HepG2 (cell line): ENCODE results near the gene KCNQ1OT1. TPM values are rescaled to one million over a fixed set of nuclear protein-coding genes. Genes with fewer than 3 reads are reported as not detected.

Experiments used
- ATF1 ChIP-seq: IDR thresholded peaks from 2 replicates; pipeline ENCODE4 v1.6.1; 2016; ENCODE audit warnings: mild to moderate bottlenecking, control low read depth
- GFI1 ChIP-seq: sonication (generic); formaldehyde crosslinking; IDR thresholded peaks from 2 replicates; pipeline ENCODE4 v1.5.0; 2020; ENCODE audit warnings: missing genetic modification reagents, mild to moderate bottlenecking, borderline replicate concordance
- HNRNPH1 ChIP-seq: fragments of 200-400 bp; formaldehyde crosslinking; optimal IDR thresholded peaks from 2 replicates; pipeline ENCODE3; 2017; ENCODE audit warnings: mild to moderate bottlenecking, low read depth, low read length
- KLF16 ChIP-seq, 2 experiments: sonication (generic) in 1 of 2; formaldehyde crosslinking in 1 of 2; IDR thresholded peaks; 2 replicates each; pipeline versions ENCODE4 v1.6.1 to v1.8.0; 2016 to 2023; ENCODE audit warnings: missing genetic modification reagents in 2 of 2, missing compliant biosample characterization in 1 of 2
- NR2C2 ChIP-seq: sonication (generic); formaldehyde crosslinking; IDR thresholded peaks from 2 replicates; pipeline ENCODE4 v1.4.0; 2020; ENCODE audit warnings: missing genetic modification reagents, mild to moderate bottlenecking, moderate library complexity, borderline replicate concordance
- RBM39 ChIP-seq: fragments of 200-400 bp; formaldehyde crosslinking; IDR thresholded peaks from one replicate; pipeline ENCODE4 v1.6.1; 2018; ENCODE audit warnings: antibody characterized with exemption, mild to moderate bottlenecking, low read depth, low read length; ENCODE audit not compliant: poor library complexity, severe bottlenecking
- SMYD3 ChIP-seq: sonication (generic); formaldehyde crosslinking; IDR thresholded peaks from 2 replicates; pipeline ENCODE4 v1.8.1; 2023; ENCODE audit warnings: mild to moderate bottlenecking, missing genetic modification reagents
- SRY ChIP-seq: sonication (generic); formaldehyde crosslinking; IDR thresholded peaks from 2 replicates; pipeline ENCODE4 v1.8.0; 2022; ENCODE audit warnings: mild to moderate bottlenecking, missing genetic modification reagents
- ZFP41 ChIP-seq: sonication (generic); formaldehyde crosslinking; IDR thresholded peaks from 2 replicates; pipeline ENCODE4 v1.4.0; 2020; ENCODE audit warnings: mild to moderate bottlenecking, missing genetic modification reagents, borderline replicate concordance
- ZMAT5 ChIP-seq: sonication (generic); formaldehyde crosslinking; IDR thresholded peaks from 2 replicates; pipeline ENCODE4 v1.5.0; 2020; ENCODE audit warnings: mild to moderate bottlenecking, low read depth, missing genetic modification reagents, borderline replicate concordance
- ZNF138 ChIP-seq: sonication (generic); formaldehyde crosslinking; IDR thresholded peaks from 2 replicates; pipeline ENCODE4 v1.5.0; 2020; ENCODE audit warnings: mild to moderate bottlenecking, low read depth, missing genetic modification reagents
- ZNF282 ChIP-seq: fragments of 450-650 bp; IDR thresholded peaks from 2 replicates; pipeline ENCODE4 v1.6.1; 2018; ENCODE audit not compliant: partially characterized antibody
- ZNF296 ChIP-seq: sonication (generic); formaldehyde crosslinking; conservative IDR thresholded peaks from 2 replicates; pipeline ENCODE4 v1.5.0; 2020; ENCODE audit warnings: mild to moderate bottlenecking, missing genetic modification reagents
- ZNF432 ChIP-seq: sonication (generic); formaldehyde crosslinking; IDR thresholded peaks from 2 replicates; pipeline ENCODE4 v1.5.0; 2020; ENCODE audit warnings: missing genetic modification reagents, mild to moderate bottlenecking, borderline replicate concordance
- ZNF598 ChIP-seq: sonication (generic); formaldehyde crosslinking; IDR thresholded peaks from 2 replicates; pipeline ENCODE4 v1.5.1; 2020; ENCODE audit warnings: mild to moderate bottlenecking, missing genetic modification reagents, borderline replicate concordance
- ZNF614 ChIP-seq: IDR thresholded peaks from 2 replicates; pipeline ENCODE4 v1.6.1; 2018; ENCODE audit warnings: missing biosample characterization, missing genetic modification reagents, inconsistent platforms, borderline replicate concordance
- polyA plus RNA-seq, 8 experiments: library from polyadenylated mRNA; depleted of rRNA in 3 of 8; stranded (reverse) in 7 of 8; unstranded in 1 of 8; fragments of >200 nt; fragmentation: Illumina TruSeq in 4 of 8; extraction: Trizol in 4 of 8; gene quantifications; 2 replicates each; pipeline versions ENCODE4 v1.2.1 to v1.2.3, GENCODE V29; 2011 to 2016; ENCODE audit warnings: low read depth in 4 of 8, missing spikeins in 1 of 8, mixed read lengths in 1 of 8; ENCODE audit not compliant: insufficient read depth in 1 of 8
- total RNA-seq, 5 experiments: library from RNA; depleted of rRNA; stranded (reverse); fragments of >200 nt; fragmentation: Illumina TruSeq; extraction: Trizol; gene quantifications; 2 replicates each; pipeline ENCODE4 v1.2.3, GENCODE V29; 2016; ENCODE audit warnings: low read depth in 1 of 5
- TF ChIP-seq, protein P1 (sequence below): sonication (generic); formaldehyde crosslinking; IDR thresholded peaks from 2 replicates; pipeline ENCODE4 v1.4.0; 2020; ENCODE audit warnings: missing genetic modification reagents, borderline replicate concordance
- TF ChIP-seq, protein P2 (sequence below): sonication (generic); formaldehyde crosslinking; IDR thresholded peaks from 2 replicates; pipeline ENCODE4 v1.5.0; 2020; ENCODE audit warnings: mild to moderate bottlenecking, missing genetic modification reagents
- TF ChIP-seq, protein P3 (sequence below): IDR thresholded peaks from 2 replicates; pipeline ENCODE4 v1.6.1; 2016; ENCODE audit warnings: missing biosample characterization, missing genetic modification reagents, low read depth
- TF ChIP-seq, protein P4 (sequence below): fragments of 450-650 bp; IDR thresholded peaks from 2 replicates; pipeline ENCODE4 v1.6.1; 2017; ENCODE audit warnings: mild to moderate bottlenecking

Gene KCNQ1OT1
- total and polyA plus RNA-seq, 2 of the 13 experiments (the other 11 are each of a cell fraction or from before 2014, with no cell fraction given): 1.3 to 18.9 TPM

- TF ChIP-seq, protein P1, sequence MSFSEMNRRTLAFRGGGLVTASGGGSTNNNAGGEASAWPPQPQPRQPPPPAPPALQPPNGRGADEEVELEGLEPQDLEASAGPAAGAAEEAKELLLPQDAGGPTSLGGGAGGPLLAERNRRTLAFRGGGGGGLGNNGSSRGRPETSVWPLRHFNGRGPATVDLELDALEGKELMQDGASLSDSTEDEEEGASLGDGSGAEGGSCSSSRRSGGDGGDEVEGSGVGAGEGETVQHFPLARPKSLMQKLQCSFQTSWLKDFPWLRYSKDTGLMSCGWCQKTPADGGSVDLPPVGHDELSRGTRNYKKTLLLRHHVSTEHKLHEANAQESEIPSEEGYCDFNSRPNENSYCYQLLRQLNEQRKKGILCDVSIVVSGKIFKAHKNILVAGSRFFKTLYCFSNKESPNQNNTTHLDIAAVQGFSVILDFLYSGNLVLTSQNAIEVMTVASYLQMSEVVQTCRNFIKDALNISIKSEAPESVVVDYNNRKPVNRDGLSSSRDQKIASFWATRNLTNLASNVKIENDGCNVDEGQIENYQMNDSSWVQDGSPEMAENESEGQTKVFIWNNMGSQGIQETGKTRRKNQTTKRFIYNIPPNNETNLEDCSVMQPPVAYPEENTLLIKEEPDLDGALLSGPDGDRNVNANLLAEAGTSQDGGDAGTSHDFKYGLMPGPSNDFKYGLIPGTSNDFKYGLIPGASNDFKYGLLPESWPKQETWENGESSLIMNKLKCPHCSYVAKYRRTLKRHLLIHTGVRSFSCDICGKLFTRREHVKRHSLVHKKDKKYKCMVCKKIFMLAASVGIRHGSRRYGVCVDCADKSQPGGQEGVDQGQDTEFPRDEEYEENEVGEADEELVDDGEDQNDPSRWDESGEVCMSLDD (CRISPR knock-in tag): no peak
- TF ChIP-seq HNRNPH1 (no peak), ZNF282 (no peak), RBM39 (no peak), ZNF432 (CRISPR knock-in tag) (no peak), SRY (CRISPR knock-in tag) (no peak), ATF1 (CRISPR knock-in tag) (no peak), ZNF296 (CRISPR knock-in tag) (no peak), ZNF598 (CRISPR knock-in tag) (no peak), ZNF614 (CRISPR knock-in tag) (peak; percentile 48; the same call in 1 of the 2 replicates), KLF16 (CRISPR knock-in tag; IDR thresholded peaks at IDR 0.05) (no peak), SMYD3 (CRISPR knock-in tag) (no peak), GFI1 (CRISPR knock-in tag) (no peak), ZFP41 (CRISPR knock-in tag) (no peak), ZMAT5 (CRISPR knock-in tag) (no peak), ZNF138 (CRISPR knock-in tag) (no peak), NR2C2 (no peak)
- TF ChIP-seq, protein P2, sequence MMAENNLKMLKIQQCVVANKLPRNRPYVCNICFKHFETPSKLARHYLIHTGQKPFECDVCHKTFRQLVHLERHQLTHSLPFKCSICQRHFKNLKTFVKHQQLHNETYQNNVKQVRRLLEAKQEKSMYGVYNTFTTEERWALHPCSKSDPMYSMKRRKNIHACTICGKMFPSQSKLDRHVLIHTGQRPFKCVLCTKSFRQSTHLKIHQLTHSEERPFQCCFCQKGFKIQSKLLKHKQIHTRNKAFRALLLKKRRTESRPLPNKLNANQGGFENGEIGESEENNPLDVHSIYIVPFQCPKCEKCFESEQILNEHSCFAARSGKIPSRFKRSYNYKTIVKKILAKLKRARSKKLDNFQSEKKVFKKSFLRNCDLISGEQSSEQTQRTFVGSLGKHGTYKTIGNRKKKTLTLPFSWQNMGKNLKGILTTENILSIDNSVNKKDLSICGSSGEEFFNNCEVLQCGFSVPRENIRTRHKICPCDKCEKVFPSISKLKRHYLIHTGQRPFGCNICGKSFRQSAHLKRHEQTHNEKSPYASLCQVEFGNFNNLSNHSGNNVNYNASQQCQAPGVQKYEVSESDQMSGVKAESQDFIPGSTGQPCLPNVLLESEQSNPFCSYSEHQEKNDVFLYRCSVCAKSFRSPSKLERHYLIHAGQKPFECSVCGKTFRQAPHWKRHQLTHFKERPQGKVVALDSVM: 0 out of 2 replicates have a peak, but pooled peaks have one; percentile 20
- TF ChIP-seq, protein P3, sequence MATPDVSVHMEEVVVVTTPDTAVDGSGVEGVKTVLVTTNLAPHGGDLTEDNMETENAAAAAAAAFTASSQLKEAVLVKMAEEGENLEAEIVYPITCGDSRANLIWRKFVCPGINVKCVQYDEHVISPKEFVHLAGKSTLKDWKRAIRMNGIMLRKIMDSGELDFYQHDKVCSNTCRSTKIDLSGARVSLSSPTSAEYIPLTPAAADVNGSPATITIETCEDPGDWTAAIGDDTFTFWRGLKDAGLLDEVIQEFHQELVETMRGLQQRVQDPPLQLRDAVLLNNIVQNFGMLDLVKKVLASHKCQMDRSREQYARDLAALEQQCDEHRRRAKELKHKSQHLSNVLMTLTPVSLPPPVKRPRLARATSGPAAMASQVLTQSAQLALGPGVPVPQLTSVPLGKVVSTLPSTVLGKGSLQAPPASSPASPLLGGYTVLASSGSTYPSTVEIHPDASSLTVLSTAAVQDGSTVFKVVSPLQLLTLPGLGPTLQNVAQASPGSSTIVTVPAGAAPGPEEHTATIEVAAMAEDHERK (CRISPR knock-in tag): no peak
- TF ChIP-seq, protein P4, sequence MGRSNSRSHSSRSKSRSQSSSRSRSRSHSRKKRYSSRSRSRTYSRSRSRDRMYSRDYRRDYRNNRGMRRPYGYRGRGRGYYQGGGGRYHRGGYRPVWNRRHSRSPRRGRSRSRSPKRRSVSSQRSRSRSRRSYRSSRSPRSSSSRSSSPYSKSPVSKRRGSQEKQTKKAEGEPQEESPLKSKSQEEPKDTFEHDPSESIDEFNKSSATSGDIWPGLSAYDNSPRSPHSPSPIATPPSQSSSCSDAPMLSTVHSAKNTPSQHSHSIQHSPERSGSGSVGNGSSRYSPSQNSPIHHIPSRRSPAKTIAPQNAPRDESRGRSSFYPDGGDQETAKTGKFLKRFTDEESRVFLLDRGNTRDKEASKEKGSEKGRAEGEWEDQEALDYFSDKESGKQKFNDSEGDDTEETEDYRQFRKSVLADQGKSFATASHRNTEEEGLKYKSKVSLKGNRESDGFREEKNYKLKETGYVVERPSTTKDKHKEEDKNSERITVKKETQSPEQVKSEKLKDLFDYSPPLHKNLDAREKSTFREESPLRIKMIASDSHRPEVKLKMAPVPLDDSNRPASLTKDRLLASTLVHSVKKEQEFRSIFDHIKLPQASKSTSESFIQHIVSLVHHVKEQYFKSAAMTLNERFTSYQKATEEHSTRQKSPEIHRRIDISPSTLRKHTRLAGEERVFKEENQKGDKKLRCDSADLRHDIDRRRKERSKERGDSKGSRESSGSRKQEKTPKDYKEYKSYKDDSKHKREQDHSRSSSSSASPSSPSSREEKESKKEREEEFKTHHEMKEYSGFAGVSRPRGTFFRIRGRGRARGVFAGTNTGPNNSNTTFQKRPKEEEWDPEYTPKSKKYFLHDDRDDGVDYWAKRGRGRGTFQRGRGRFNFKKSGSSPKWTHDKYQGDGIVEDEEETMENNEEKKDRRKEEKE: no peak
These were observed 8.4 kb downstream of the KCNQ1OT1 start (continued) for GRCh38 chr11:2691355-2691761.
